HepG2 (cell line): ENCODE results near the gene TMEM14A.

Experiments used
- CBX1 ChIP-seq: IDR thresholded peaks from one replicate; pipeline ENCODE4 v1.6.1; 2016; ENCODE audit warnings: antibody characterized with exemption, low read depth
- ELF1 ChIP-seq: sonication (generic); formaldehyde crosslinking; IDR thresholded peaks from 2 replicates; pipeline ENCODE4 v1.4.0; 2020; ENCODE audit warnings: missing genetic modification reagents
- EZH2 ChIP-seq: conservative IDR thresholded peaks from 2 replicates; pipeline ENCODE4 v1.6.1; 2012; ENCODE audit warnings: mild to moderate bottlenecking, low read depth, low read length, moderate library complexity
- FLYWCH1 ChIP-seq: sonication (generic); formaldehyde crosslinking; IDR thresholded peaks from 2 replicates; pipeline ENCODE4 v1.8.1; 2023; ENCODE audit warnings: mild to moderate bottlenecking, missing genetic modification reagents
- NFYC ChIP-seq: IDR thresholded peaks from 2 replicates; pipeline ENCODE4 v1.6.1; 2016; ENCODE audit warnings: missing genetic modification reagents, missing compliant biosample characterization
- PHF21A ChIP-seq: sonication (generic); formaldehyde crosslinking; IDR thresholded peaks from 2 replicates; pipeline ENCODE4 v1.5.0; 2020; ENCODE audit warnings: mild to moderate bottlenecking, missing genetic modification reagents
- POLR2A ChIP-seq, 2 experiments: IDR thresholded peaks; 2 replicates each; pipeline ENCODE4 v1.6.1; 2011; ENCODE audit warnings: low read depth in 2 of 2, low read length in 2 of 2, mild to moderate bottlenecking in 1 of 2, moderate library complexity in 1 of 2; ENCODE audit not compliant: insufficient read depth in 1 of 2
- RFX1 ChIP-seq: fragments of 450-650 bp; IDR thresholded peaks from 2 replicates; pipeline ENCODE4 v1.6.1; 2017
- ZNF12 ChIP-seq: sonication (generic); formaldehyde crosslinking; IDR thresholded peaks from 2 replicates; pipeline ENCODE4 v1.5.0; 2020; ENCODE audit warnings: missing genetic modification reagents
- ZNF546 ChIP-seq: sonication (generic); formaldehyde crosslinking; conservative IDR thresholded peaks from 2 replicates; pipeline ENCODE4 v1.8.1; 2023; ENCODE audit warnings: mild to moderate bottlenecking, missing genetic modification reagents
- TF ChIP-seq, protein P1 (sequence below): sonication (generic); formaldehyde crosslinking; IDR thresholded peaks from 2 replicates; pipeline ENCODE4 v1.5.0; 2020; ENCODE audit warnings: mild to moderate bottlenecking, missing genetic modification reagents, moderate library complexity
- TF ChIP-seq, protein P2 (sequence below): IDR thresholded peaks from 2 replicates; pipeline ENCODE4 v1.6.1; 2012; ENCODE audit warnings: inconsistent platforms
- TF ChIP-seq, protein P3 (sequence below): conservative IDR thresholded peaks from 2 replicates; pipeline ENCODE4 v1.6.1; 2018; ENCODE audit warnings: missing genetic modification reagents

DNA sequence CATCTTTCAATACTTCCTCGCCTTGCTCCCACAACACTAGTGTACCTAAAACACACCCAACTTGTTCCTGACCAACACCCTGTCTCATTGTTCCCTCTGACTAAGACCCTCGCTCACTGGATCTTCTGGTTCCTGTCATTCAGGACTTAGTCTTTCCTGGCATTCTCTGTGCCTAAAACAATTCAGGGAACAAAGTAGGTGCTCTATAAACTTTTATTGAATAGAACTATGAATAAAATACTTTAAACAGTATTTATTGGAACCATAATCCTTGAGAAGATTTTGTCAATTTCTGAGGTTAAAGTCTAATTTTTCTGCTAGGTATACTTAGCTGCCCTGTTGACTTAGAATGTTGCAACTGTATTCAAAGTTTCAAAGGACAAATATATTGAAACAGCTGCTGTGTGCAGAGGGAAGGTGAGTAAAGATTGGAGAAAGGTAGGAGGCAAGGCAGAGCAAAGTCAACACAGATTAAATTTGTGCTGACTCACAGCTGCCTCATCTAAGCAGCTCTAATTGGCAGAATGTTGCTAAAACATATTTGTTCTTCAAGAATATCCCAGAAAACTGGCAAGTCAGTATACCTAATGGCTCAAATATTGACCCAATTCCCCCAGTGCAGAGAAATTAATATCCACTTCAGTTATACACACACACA, 54.8 kb downstream of the TMEM14A start:
- peak; percentile 97 for TF ChIP-seq PHF21A
- no peak for TF ChIP-seq POLR2A (IDR thresholded peaks at IDR 0.05; ENCODE audit: insufficient read depth in 1 of 2, low read depth in 2 of 2, low read length in 2 of 2)
- TF ChIP-seq NFYC (CRISPR knock-in tag), result peak; percentile 53
- no peak for TF ChIP-seq ZNF546 (CRISPR knock-in tag)
- TF ChIP-seq CBX1, result peak; percentile 38
- TF ChIP-seq RFX1, result no peak
- TF ChIP-seq, protein P1, sequence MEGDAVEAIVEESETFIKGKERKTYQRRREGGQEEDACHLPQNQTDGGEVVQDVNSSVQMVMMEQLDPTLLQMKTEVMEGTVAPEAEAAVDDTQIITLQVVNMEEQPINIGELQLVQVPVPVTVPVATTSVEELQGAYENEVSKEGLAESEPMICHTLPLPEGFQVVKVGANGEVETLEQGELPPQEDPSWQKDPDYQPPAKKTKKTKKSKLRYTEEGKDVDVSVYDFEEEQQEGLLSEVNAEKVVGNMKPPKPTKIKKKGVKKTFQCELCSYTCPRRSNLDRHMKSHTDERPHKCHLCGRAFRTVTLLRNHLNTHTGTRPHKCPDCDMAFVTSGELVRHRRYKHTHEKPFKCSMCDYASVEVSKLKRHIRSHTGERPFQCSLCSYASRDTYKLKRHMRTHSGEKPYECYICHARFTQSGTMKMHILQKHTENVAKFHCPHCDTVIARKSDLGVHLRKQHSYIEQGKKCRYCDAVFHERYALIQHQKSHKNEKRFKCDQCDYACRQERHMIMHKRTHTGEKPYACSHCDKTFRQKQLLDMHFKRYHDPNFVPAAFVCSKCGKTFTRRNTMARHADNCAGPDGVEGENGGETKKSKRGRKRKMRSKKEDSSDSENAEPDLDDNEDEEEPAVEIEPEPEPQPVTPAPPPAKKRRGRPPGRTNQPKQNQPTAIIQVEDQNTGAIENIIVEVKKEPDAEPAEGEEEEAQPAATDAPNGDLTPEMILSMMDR (CRISPR knock-in tag), result 0 out of 2 replicates have a peak, but pooled peaks have one; percentile 24
- TF ChIP-seq EZH2, result no peak
- TF ChIP-seq, protein P2, sequence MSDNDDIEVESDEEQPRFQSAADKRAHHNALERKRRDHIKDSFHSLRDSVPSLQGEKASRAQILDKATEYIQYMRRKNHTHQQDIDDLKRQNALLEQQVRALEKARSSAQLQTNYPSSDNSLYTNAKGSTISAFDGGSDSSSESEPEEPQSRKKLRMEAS, result peak; percentile 79
- no peak for TF ChIP-seq FLYWCH1 (CRISPR knock-in tag)
- TF ChIP-seq ELF1 (CRISPR knock-in tag), result peak; percentile 61; the same call in 1 of the 2 replicates
- TF ChIP-seq ZNF12 (CRISPR knock-in tag), result peak; percentile 86
- TF ChIP-seq, protein P3, sequence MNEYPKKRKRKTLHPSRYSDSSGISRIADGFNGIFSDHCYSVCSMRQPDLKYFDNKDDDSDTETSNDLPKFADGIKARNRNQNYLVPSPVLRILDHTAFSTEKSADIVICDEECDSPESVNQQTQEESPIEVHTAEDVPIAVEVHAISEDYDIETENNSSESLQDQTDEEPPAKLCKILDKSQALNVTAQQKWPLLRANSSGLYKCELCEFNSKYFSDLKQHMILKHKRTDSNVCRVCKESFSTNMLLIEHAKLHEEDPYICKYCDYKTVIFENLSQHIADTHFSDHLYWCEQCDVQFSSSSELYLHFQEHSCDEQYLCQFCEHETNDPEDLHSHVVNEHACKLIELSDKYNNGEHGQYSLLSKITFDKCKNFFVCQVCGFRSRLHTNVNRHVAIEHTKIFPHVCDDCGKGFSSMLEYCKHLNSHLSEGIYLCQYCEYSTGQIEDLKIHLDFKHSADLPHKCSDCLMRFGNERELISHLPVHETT, result 0 out of 2 replicates have a peak, but pooled peaks have one; percentile 46
